ENCODE measurements around the gene PIMREG.

GRCh38 chr17:6437466-6437865, 6.8 kb upstream of the PIMREG start:
- TF ChIP-seq POLR2A (IDR thresholded peaks at IDR 0.05; ENCODE audit: extremely low read depth, insufficient read length): no peak
- TF ChIP-seq CTCF (IDR thresholded peaks at IDR 0.05; ENCODE audit: low read depth, low read length): no peak
- no peak for TF ChIP-seq MYC (IDR thresholded peaks at IDR 0.05; ENCODE audit: low read depth, low read length)

Measured in NB4 (cell line).